HTR-8/SVneo (cell line): ENCODE measurements around the gene TRIM33.
"Not testable (repeated sequence)": the region's sequence is repeated elsewhere in the genome, so short reads cannot be mapped to it uniquely, and the experiment has no call there.

Experiments used
- DNase-seq: peaks from one replicate; pipeline ENCODE4 v3.0.0; 2011; ENCODE audit warnings: low spot score, mixed read lengths; ENCODE audit not compliant: insufficient read length
- FAIRE-seq: peaks from 2 replicates; lab custom pipeline; 2011; peaks lifted over from hg19 to GRCh38; lab: Jason Lieb, UNC

The TRIM33 gene

GRCh38 chr1:114435088-114435715 is 75.8 kb downstream of the TRIM33 start:
- DNase-seq (no peak), FAIRE-seq (no peak)

GRCh38 chr1:114431026-114431425 is 80.0 kb downstream of the TRIM33 start:
- FAIRE-seq: no peak
- no peak for DNase-seq

- no peak for FAIRE-seq
Observed at GRCh38 chr1:114428083-114428754, 82.8 kb downstream of the TRIM33 start.

GRCh38 chr1:114427612-114428011 is 83.4 kb downstream of the TRIM33 start:
- FAIRE-seq: no peak

More at GRCh38 chr1:114428083-114428754, 82.8 kb downstream of the TRIM33 start:
- DNase-seq: no peak

GRCh38 chr1:114423455-114423854 is 87.5 kb downstream of the TRIM33 start:
- FAIRE-seq (no peak), DNase-seq (no peak)

More at GRCh38 chr1:114427612-114428011, 83.4 kb downstream of the TRIM33 start:
- no peak for DNase-seq

- FAIRE-seq, DNase-seq: not testable (repeated sequence)
Observed at GRCh38 chr1:114418948-114419347, 92.1 kb downstream of the TRIM33 start.

GRCh38 chr1:114397601-114398000 is 113.4 kb downstream of the TRIM33 start:
- DNase-seq (no peak), FAIRE-seq (no peak)

GRCh38 chr1:114395863-114396262 is 115.1 kb downstream of the TRIM33 start:
- no peak for DNase-seq
- no peak for FAIRE-seq

- no peak for DNase-seq
- no peak for FAIRE-seq
Observed at GRCh38 chr1:114390960-114391359, 120.0 kb downstream of the TRIM33 start.

GRCh38 chr1:114390361-114390760 is 120.6 kb downstream of the TRIM33 start:
- FAIRE-seq (no peak), DNase-seq (no peak)

GRCh38 chr1:114388432-114389003 is 122.5 kb downstream of the TRIM33 start:
- FAIRE-seq: no peak
- DNase-seq: no peak

GRCh38 chr1:114387585-114387984 is 123.4 kb downstream of the TRIM33 start:
- not testable (repeated sequence) for FAIRE-seq, DNase-seq

GRCh38 chr1:114387010-114387360 is 124.0 kb downstream of the TRIM33 start:
- DNase-seq: no peak
- no peak for FAIRE-seq

- DNase-seq (no peak), FAIRE-seq (no peak)
Observed at GRCh38 chr1:114386129-114387009, 124.6 kb downstream of the TRIM33 start.

GRCh38 chr1:114384922-114385321 is 126.1 kb downstream of the TRIM33 start:
- FAIRE-seq (no peak), DNase-seq (no peak)

- FAIRE-seq (no peak), DNase-seq (no peak)
Observed at GRCh38 chr1:114379987-114380386, 131.0 kb downstream of the TRIM33 start.

GRCh38 chr1:114379358-114379757 is 131.6 kb downstream of the TRIM33 start:
- FAIRE-seq (no peak), DNase-seq (no peak)

GRCh38 chr1:114377356-114377755 is 133.6 kb downstream of the TRIM33 start:
- DNase-seq: no peak
- FAIRE-seq: no peak

- FAIRE-seq (no peak), DNase-seq (no peak)
Observed at GRCh38 chr1:114369930-114370329, 141.1 kb downstream of the TRIM33 start.

- DNase-seq, FAIRE-seq: not testable (repeated sequence)
Observed at GRCh38 chr1:114369266-114369919, 141.6 kb downstream of the TRIM33 start.
